OCI-LY1 (cell line): ENCODE measurements around the gene PAK4.

Experiments
- H2AFZ ChIP-seq: fragments of 200-600 bp; sonication (generic), shearing (Covaris generic); 2 replicates; pipeline ENCODE4 v1.6.0; 2014; ENCODE audit warnings: antibody characterized with exemption, mild to moderate bottlenecking, low read length
- H3F3A ChIP-seq: fragments of 200-600 bp; sonication (generic), shearing (Covaris generic); 2 replicates; pipeline ENCODE4 v1.6.0; 2014; ENCODE audit warnings: mild to moderate bottlenecking, antibody characterized with exemption, low read length, moderate library complexity; ENCODE audit not compliant: insufficient read depth
- H3K27ac ChIP-seq: fragments of 200-600 bp; sonication (generic); 2 replicates; pipeline ENCODE4 v1.5.1; 2014; ENCODE audit warnings: low read length, mixed run types, mild to moderate bottlenecking, low read depth; ENCODE audit not compliant: poor library complexity, severe bottlenecking
- H3K27me3 ChIP-seq: fragments of 200-600 bp; sonication (generic); 2 replicates; pipeline ENCODE4 v1.6.0; 2014; ENCODE audit warnings: antibody characterized with exemption, mild to moderate bottlenecking, low read length, moderate library complexity; ENCODE audit not compliant: insufficient read depth
- H3K36me3 ChIP-seq: fragments of 200-600 bp; sonication (generic); 2 replicates; pipeline ENCODE4 v1.6.1; 2014; ENCODE audit warnings: mild to moderate bottlenecking, antibody characterized with exemption, low read length, moderate library complexity, mixed read lengths; ENCODE audit not compliant: insufficient read depth
- H3K4me1 ChIP-seq: fragments of 200-600 bp; sonication (generic); 2 replicates; pipeline ENCODE4 v1.5.1; 2014; ENCODE audit warnings: mild to moderate bottlenecking, low read length, moderate library complexity; ENCODE audit not compliant: insufficient read depth, severe bottlenecking
- H3K4me2 ChIP-seq: fragments of 200-600 bp; sonication (generic), shearing (Covaris generic); 2 replicates; pipeline ENCODE4 v1.6.1; 2014; ENCODE audit warnings: low read length
- H3K4me3 ChIP-seq: fragments of 200-600 bp; sonication (generic); 2 replicates; pipeline ENCODE4 v1.5.1; 2014; ENCODE audit warnings: low read length, low read depth, mild to moderate bottlenecking, mixed read lengths; ENCODE audit not compliant: poor library complexity, severe bottlenecking
- H3K79me2 ChIP-seq: fragments of 200-600 bp; shearing (Covaris generic); 2 replicates; pipeline ENCODE4 v1.6.1; 2016; ENCODE audit warnings: mixed run types, low read length, mixed read lengths; ENCODE audit not compliant: insufficient read depth
- H3K9ac ChIP-seq: fragments of 200-600 bp; sonication (generic), shearing (Covaris generic); 2 replicates; pipeline ENCODE4 v1.6.1; 2014; ENCODE audit warnings: mild to moderate bottlenecking, low read length, mixed read lengths
- H3K9me2 ChIP-seq: fragments of 200-600 bp; sonication (generic), shearing (Covaris generic); 2 replicates; pipeline ENCODE4 v1.6.1; 2014; ENCODE audit warnings: low read depth, mild to moderate bottlenecking, low read length, mixed read lengths
- H3K9me3 ChIP-seq: fragments of 200-600 bp; shearing (Covaris generic); 2 replicates; pipeline ENCODE4 v1.6.1; 2014; ENCODE audit warnings: low read length, mixed read lengths
- H4K20me1 ChIP-seq: fragments of 200-600 bp; sonication (generic), shearing (Covaris generic); 2 replicates; pipeline ENCODE4 v1.6.0; 2016; ENCODE audit warnings: mild to moderate bottlenecking, low read length; ENCODE audit not compliant: insufficient read depth
- EZH2 ChIP-seq: fragments of 200-600 bp; sonication (generic), shearing (Covaris generic); IDR thresholded peaks from 2 replicates; pipeline ENCODE4 v1.8.0; 2017; ENCODE audit warnings: borderline replicate concordance, mixed run types, mild to moderate bottlenecking, antibody characterized with exemption, low read length, moderate library complexity, mixed read lengths
- TF ChIP-seq, protein P1 (sequence below): fragments of 200-600 bp; sonication (generic), shearing (Covaris generic); IDR thresholded peaks from 2 replicates; pipeline ENCODE4 v1.5.1; 2017; ENCODE audit warnings: mild to moderate bottlenecking, antibody characterized with exemption, low read length, moderate library complexity, mixed read lengths

Gene PAK4

DNA sequence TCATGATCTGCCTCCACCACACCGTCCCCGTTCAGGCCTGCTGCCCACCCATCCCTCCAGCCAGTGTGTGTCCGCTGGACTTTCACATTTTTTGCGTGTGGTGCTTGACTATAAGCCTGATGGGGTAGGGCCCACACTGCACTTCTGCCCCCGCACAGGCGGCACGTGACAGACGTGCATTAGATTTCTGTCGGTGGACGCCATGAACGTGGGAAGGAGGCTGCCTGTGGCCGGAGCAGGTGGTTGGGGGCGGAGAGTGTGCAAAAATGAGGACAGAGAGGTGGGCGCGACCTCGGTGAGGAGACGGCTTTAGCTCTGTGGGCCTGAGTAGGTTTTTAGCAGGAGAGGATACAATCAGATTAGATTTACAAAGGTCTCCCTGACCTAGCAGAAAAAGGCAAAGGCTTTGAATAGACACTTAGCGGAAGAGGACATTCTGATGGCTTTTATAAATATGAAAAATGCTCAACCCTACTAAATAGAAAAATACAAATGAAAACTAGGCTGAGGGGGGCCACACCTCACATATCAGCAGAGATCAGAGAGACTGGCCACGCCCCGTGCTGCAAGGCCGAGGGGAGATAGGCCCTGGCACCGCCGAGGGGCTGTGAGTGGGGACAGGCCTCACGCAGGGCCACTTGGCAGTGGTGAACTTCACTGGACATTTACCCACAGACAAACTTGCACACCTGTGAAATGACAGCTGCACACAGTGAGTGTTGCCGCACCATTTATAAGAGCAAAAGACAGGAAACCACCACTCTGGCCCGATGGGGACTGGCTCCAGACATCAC, 25.4 kb downstream of the PAK4 start:
- no peaks in the 10 kb centered on the region for H4K20me1 ChIP-seq
- H2AFZ ChIP-seq = no peak overlapping the region
- TF ChIP-seq EZH2 = no peak
- TF ChIP-seq, protein P1, sequence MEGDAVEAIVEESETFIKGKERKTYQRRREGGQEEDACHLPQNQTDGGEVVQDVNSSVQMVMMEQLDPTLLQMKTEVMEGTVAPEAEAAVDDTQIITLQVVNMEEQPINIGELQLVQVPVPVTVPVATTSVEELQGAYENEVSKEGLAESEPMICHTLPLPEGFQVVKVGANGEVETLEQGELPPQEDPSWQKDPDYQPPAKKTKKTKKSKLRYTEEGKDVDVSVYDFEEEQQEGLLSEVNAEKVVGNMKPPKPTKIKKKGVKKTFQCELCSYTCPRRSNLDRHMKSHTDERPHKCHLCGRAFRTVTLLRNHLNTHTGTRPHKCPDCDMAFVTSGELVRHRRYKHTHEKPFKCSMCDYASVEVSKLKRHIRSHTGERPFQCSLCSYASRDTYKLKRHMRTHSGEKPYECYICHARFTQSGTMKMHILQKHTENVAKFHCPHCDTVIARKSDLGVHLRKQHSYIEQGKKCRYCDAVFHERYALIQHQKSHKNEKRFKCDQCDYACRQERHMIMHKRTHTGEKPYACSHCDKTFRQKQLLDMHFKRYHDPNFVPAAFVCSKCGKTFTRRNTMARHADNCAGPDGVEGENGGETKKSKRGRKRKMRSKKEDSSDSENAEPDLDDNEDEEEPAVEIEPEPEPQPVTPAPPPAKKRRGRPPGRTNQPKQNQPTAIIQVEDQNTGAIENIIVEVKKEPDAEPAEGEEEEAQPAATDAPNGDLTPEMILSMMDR = no peak
- H3K4me1 ChIP-seq = no peaks in the 10 kb centered on the region
- no peaks in the 10 kb centered on the region for H3K9me3 ChIP-seq
- H3K79me2 ChIP-seq = no peaks in the 10 kb centered on the region
- no peak overlapping the region for H3K27ac ChIP-seq
- H3K36me3 ChIP-seq = 0 out of 2 replicates have a peak, but pooled peaks cover 6% of the 10 kb centered on the region
- no peak overlapping the region for H3K4me3 ChIP-seq
- no peak overlapping the region for H3K4me2 ChIP-seq
- H3K27me3 ChIP-seq = no peaks in the 10 kb centered on the region
- H3K9ac ChIP-seq = no peak overlapping the region
- H3K9me2 ChIP-seq = no peaks in the 10 kb centered on the region
- H3F3A ChIP-seq = no peaks in the 10 kb centered on the region

- no peak overlapping the region for H3K27ac ChIP-seq
- H3K9me2 ChIP-seq = no peaks in the 10 kb centered on the region
- no peaks in the 10 kb centered on the region for H3F3A ChIP-seq
- no peaks in the 10 kb centered on the region for H3K9me3 ChIP-seq
- H3K27me3 ChIP-seq = no peaks in the 10 kb centered on the region
- no peaks in the 10 kb centered on the region for H3K4me1 ChIP-seq
- no peak overlapping the region for H3K9ac ChIP-seq
- no peaks in the 10 kb centered on the region for H4K20me1 ChIP-seq
- no peaks in the 10 kb centered on the region for H3K79me2 ChIP-seq
- H3K4me3 ChIP-seq = no peak overlapping the region
- TF ChIP-seq, protein P1 = no peak
- TF ChIP-seq EZH2 = no peak
- H2AFZ ChIP-seq = no peak overlapping the region
- 0 out of 2 replicates have a peak, but pooled peaks cover 6% of the 10 kb centered on the region for H3K36me3 ChIP-seq
- no peak overlapping the region for H3K4me2 ChIP-seq
Measured at GRCh38 chr19:39152066-39152465, 26.5 kb downstream of the PAK4 start.

GRCh38 chr19:39154100-39154628, 28.6 kb downstream of the PAK4 start:
- no peak overlapping the region for H3K9ac ChIP-seq
- H3K9me3 ChIP-seq = no peaks in the 10 kb centered on the region
- no peak overlapping the region for H3K4me3 ChIP-seq
- no peaks in the 10 kb centered on the region for H3K27me3 ChIP-seq
- H3F3A ChIP-seq = no peaks in the 10 kb centered on the region
- H3K4me1 ChIP-seq = no peaks in the 10 kb centered on the region
- H3K4me2 ChIP-seq = no peak overlapping the region
- TF ChIP-seq, protein P1 = no peak
- no peak for TF ChIP-seq EZH2
- no peaks in the 10 kb centered on the region for H3K79me2 ChIP-seq
- no peaks in the 10 kb centered on the region for H3K9me2 ChIP-seq
- H2AFZ ChIP-seq = no peak overlapping the region
- no peaks in the 10 kb centered on the region for H4K20me1 ChIP-seq
- H3K36me3 ChIP-seq = 0 out of 2 replicates have a peak, but pooled peaks cover under 1% of the 10 kb centered on the region
- H3K27ac ChIP-seq = no peak overlapping the region
